HG03565 (cell line): ENCODE data around the gene GPC3.

ENCODE experiments used
- ATAC-seq: cut with Tn5 transposase; IDR thresholded peaks from one replicate; pipeline ENCODE4 v1.9.1; 2021; ENCODE audit warnings: mild to moderate bottlenecking, moderate library complexity; ENCODE audit not compliant: unreplicated experiment

Gene GPC3

DNA sequence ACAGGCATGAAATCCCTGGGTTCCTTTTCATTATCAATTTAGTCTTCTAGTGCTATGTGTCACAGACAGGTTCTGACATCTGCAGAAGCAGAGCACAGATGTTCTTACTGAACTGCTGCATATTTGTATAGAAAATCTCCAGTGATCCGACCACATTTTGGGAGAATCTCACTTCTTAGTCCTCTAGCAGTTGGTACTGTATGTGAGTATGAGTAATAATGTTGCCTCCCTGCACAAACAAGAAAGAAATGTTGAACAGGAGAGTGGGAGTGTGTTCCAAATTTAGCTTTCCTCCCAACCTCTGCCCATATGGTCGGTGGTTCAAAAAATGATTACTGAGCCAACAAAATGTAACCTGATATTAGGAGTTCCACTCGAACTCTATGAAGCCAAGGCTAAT, 404.8 kb downstream of the GPC3 start:
- no peak for ATAC-seq

DNA sequence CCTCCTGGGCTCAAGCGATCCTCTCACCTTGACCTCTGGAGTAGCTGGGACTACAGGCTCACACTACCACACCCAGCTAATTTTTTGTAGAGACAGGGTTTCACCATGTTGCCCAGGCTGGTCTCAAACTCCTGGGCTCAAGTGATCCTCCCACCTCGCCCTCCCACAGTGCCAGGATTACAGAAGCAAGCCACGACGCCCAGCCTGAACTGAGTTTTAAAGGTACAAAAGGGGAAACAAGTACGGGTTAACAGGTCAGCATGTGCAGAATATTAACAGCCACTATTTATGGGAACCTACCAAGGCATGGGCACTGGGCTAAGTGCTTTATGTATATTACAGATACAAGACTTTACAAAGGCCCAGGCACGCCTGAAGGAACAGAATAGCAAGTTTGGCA, 405.8 kb downstream of the GPC3 start:
- ATAC-seq: no peak

DNA sequence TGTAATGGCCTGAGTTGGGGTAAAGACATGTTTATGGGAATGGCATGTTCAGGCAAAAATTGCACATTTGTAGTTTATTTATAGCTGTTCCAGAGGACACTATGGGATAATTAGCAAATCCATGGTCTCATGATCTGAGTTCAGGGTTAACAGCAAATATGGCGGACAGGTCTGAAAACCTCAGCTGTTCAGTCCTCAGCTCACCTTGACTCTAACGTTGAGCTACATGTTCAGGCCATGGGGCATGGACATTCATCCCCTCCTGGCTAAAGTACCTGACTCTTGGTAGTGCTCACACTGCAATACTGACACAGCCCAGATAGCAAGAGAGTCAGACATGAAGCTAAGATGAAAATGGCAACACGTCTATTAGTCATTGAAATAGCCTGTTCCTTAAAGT, 408.5 kb downstream of the GPC3 start:
- ATAC-seq: no peak

DNA sequence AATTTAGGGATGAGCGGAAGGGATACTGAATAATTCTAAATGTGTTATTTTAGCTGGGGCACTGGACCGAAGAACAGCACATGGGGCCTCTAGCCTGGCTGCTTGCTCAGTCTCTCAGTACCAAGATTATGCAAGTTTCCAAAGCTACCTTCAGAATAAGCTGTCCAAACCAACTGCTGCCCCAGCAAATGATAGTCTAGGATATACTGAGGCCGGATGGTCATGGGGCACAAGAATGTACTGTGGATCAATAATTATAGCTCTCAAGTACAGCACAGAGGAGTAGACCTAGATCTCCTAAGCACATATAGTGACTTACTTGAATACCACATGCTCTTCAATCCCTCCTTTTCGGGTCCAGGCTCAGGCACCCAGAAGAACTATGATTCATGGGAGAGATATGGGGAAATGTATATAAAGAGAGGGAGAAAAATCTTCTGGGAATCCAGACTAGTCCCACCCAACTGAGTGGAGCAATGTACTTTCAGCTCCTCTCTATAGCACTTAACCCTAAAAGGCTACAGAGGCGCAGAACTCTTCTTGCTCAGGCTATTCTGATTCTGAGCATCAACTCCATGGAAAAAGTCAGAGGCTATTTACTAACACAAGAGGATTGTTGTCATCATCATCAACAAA, 409.8 kb downstream of the GPC3 start:
- no peak for ATAC-seq

DNA sequence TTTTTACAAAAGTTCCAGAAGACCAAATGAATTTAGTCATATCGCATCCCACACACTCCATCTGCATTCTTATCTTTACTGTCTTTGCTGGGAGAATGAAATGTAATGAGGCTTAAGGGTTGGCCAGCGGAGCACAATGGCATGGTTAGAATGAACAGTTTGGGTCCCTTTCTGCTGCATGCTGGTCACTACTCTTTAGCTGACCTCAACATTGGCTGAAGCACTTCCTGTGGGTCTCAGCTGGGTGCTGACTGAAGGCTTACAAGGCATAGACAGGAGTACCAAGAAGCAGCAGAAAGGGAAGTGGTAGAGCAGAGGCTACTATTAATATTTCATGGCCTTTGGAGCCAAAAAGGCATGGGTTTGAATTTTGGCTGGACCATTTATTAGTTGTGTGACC, 410.7 kb downstream of the GPC3 start:
- ATAC-seq: no peak

DNA sequence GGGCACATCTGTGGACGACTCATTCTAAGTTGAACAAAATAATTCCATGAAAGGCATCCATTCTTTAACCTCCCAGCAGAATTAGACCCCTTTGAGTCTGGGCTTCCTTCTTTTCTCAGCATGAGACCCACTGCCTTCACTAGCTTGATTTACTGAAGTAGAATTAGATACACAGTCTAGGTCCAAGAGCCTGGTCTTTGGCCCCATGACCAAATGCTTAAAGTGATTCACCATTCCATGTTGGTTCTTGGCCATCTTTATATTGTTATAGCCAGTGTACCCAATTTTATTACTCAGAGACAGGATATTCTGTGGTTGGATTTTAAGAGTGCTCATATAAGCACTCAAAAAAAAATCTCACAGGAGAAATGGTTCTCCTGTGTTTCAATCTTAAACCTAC, 414.8 kb downstream of the GPC3 start:
- ATAC-seq: no peak

DNA sequence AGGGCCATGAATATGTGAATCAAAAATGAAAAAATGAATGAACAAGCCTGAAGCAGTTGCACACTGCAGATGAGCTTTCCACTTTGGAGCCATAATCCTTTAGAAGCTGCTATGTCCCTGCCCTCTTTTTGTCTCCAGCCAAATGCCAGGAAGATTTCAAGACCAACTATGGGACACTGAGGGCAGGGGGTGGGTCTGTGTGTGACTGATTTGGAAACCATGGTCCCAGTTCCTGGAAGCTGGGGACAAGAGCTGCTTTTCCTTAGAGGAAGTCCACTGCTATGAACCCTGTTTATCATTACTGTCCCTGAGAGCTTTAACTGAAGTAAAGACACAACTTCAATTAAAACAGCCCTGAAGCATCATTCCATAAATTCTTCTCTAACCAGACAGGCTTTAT, 416.2 kb downstream of the GPC3 start:
- ATAC-seq: no peak

DNA sequence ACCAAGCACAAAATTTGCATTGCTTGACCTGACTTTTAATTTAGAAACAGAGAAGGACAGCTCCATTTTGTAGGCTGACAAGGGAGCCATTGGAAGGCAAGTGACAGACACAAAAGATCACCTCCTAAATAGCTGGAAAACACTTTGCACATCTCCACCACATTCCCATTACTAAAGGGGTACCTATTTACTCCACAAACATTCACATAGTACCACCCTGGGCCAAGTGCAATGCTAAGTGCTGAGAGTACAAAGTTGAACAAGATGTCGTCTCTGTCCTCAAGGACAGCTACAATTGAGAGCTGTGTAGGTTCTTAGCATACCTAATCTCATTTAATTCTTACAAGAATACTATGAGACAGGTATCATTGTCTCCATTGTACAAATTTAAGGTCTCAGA, 417.3 kb downstream of the GPC3 start:
- no peak for ATAC-seq

DNA sequence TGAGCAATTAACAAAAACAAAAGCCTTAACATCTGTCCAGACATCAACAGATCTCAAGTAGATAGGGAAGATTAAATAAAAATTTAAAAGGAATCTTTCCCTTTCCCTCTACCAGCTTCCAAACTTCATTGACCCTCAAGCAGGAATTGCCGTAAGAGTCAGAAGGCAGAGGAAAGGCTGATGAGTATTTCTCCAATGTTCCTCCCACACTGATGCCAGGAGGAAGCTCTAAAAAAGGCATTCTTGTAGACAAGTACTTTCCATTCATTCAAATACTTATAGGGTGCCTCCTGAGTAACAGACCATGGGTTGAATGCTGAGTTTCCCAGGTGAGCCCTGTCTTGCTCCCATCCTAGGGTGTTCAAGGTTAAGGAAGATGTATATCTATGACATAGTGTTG, 418.5 kb downstream of the GPC3 start:
- no peak for ATAC-seq

DNA sequence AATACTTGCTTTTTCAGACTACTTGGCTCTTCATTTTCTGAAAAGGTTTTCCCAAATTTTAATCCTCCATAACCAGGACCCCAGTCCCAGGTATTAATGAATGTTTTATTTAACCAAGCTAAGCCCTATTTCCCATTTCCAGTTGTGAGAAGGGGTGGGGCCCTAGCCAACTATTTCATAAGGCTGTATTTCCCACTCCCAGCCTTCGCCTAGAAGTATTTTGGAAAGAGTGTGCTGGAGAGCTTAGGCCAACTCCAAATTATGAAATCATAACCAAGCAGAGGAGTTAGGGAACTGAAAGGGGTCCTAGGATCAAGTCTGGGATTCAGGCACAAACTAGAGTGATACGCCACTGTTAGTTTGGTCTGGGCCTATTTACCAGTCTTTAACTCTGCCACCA, 421.7 kb downstream of the GPC3 start:
- ATAC-seq: no peak

DNA sequence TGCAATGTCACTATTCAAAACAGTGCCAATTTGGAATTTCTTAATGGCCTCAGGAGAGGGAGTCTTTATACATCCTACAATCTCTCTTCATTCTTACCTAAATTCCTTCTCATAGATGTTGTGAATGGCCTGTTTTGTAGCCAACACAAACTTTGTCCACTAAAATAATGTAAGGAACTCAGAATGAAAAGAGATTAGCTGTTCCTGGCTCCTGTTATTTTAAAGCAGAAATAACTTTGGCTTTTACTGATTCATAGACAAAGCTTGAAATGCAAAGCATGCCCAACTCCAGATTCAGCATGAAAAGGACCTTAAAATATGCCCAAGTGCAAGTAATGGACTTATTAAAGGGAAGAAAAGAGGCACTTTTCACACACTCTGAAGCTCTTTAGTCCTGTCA, 424.1 kb downstream of the GPC3 start:
- ATAC-seq: no peak

DNA sequence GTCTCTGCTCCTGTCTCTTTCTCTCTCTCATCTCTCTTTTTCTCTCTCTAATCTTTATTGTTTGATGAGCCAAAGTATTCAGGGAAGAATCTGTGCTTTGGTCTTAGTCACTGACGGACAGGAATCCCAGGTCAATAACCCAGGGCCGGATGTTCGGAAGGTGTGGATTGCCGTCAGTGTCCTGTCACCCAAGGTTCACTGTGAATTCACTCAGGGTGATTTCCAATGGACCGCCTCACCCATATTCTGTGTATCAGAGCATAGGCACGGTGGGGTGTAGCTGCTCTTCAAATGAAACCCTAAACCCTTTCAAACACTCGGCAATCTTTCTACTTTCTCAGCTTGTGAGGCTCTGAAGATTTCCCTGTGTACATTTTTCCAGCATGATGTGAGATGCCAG, 425.5 kb downstream of the GPC3 start:
- no peak for ATAC-seq

DNA sequence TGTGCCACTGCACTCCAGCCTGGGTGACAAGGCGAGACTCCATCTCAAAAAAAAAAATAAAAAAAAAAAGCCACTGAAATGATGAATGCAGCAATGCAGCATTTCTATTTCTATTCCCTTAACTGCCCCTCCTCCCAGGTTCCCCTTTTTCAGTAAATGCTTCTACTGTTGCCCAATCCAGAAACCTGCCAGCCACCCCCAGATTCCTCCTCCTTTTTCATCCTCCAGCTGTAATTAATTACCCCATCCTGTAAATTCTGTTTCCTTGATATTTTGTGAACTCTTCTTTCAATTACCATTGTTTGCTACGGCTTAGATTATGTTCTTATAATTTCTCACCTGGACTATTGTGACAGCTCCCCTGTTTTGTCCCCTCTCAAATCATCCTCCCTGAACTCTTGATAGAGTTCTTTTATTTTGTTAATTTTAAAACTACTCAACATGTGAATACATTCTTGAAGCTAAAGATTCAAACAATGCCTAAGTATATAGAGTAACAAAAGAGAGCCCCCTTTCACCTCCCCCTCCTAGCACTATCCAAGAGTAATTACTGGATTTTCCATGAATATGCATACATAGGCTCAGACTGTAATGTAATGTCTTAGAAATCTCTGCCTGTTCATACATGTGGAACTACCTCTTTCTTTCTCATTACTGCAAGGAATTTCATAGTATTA, 429.5 kb downstream of the GPC3 start:
- no peak for ATAC-seq

DNA sequence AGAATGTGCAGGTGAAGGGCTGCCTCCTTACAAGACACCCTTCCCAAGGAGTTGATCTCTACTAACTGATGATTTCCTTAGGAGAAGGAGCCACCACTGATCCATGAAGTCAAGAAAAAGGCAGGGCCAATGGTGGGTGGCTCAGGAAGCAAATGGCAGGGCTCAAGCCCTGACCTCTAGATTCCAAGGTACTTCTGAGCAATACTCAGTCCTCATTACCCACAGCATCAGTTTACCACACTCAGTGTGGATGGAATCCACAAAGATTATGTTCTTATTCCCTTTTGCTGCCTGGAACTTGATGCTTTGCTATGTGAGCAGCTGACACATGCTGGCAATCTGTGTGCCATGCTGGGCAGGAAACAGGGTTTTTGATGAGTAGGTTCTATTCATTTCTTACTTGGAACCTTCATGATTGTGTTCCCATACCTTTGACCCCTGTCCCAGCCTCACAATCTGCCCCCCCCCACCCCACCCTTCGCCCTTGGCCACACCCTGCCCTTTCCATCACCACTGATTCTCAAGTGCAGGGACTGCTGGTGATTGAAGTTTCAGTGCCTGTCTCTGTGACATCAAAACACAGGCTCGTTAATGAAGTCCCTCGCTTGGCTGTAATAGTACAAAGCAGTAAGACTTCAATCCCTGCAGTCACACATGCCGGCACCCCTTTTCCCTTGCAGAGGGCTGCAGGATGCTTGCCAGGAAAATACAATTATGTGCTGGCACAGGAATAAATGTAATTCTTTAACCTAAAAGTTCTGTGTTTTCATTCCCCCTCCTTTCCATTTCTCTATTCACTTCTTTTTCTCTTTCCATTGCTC, 434.5 kb downstream of the GPC3 start:
- no peak for ATAC-seq

DNA sequence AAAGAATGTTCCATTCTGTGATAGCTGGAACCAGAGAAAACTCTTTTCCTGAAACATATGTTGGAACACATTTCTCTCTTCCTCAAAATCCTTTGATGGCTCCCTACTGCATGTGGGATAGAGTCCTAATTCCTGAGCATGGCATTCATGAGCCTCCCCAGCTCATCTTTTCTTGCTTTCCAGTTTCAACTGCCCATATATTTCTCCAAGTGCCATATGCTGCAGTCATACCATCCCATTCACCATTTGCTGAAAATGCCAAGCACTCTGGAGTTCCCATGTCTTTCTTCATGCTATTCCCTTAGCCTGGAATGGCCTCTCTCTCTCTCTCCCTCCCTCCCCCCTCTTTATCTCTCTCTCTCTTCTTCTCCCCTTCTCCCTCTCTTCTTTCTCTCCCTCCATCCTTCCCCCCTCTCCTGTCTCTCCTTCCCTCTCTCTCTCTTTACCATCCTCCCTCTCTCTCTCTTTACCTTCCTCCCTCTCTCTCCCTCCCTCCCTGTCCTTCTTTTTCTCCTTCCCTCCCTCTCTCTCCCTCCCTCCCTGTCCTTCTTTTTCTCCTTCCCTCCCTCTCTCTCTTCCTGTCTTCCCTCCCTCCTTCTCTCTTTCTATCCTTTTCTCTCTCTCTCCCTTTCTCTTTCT, 436.0 kb downstream of the GPC3 start:
- ATAC-seq: no peak

DNA sequence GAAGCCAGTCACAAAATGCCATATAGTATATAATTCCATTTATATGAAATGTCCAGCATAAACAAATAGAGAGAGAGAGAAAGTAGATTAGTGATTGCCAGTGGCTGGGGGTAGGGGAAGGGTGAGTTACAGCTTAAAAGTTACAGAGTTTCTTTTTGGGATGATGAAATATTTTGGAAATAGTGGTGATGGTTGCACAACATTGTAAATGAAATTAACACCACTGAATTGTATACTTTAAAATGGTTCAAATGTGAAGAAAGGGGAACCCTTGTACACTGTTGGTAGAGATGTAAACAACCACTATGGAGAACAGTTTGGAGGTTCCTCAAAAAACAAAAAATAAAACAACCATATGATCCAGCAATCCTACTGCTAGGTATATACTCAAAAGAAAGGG, 439.0 kb downstream of the GPC3 start:
- no peak for ATAC-seq

DNA sequence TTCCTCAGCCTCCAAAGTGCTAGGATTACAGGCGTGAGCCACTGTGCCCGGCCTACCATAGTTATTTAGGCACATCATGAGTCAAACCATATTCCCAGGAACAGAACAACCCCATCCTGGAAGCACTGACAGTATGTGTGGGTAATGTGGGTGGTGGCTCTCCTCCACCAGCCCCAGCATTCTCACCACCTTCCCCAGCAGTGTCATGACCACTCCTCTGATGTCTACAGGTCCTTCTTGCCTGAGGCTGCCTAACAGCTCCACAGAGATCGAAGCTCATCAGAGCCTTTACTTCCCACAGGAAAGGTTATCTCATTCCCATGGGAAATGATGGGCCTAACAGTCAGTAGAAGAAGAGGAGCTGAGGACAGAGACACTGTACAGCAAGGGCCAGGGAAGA, 440.6 kb downstream of the GPC3 start:
- no peak for ATAC-seq

DNA sequence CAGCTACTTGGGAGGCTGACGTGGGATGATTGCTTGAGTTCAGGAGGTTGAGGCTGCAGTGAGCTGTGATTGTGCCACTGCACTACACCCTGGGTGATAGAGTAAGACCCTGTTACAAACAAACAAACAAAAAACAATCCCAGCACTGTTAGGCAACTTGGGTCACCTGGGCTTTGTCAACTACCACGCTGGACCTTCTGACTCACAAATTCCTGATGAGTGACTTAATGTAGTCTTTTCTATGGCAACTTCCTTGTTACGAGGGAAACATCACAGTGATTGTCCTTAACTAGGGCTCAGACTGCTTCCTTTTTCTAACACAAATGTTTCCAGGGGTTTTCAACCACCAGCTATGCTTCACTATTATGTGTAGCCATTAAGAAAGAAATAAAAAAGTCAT, 441.3 kb downstream of the GPC3 start:
- ATAC-seq: no peak

DNA sequence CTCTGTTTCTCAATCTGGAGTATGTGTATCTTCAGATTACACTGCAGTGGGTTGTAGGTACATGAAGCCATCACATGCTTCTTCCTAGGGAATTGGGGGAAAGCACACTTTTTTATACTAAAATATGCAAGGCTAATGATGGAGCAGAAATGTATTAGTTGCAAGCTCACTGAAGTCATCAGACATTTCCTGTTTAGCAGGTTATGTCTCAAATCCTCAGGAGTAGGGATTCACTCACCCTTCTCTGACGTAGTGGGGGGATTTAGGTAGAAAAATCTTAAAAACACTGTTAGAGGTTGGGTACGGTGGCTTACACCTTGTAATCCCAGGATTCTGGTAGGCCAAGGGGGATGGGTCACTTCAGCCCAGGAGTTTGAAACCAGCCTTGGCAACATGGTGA, 441.7 kb downstream of the GPC3 start:
- ATAC-seq: no peak

DNA sequence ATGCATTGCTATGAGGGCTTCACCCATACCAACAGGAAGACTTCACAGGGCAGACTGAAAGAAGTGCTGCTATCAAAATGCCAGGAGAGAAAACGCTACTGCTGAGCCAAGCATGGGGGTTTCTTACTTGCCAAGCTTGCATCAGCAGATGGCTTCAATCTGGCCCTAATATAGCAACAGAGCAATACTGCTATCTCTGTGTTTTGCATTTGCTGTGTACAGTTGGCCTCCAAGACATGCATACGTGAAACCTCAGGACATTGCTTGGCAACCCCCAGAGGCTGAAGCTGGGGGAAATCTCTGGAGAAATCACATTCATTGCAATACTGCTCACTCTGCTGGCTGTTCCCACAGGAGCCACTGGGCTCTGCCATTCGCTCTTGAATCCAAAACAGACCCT, 442.9 kb downstream of the GPC3 start:
- no peak for ATAC-seq

DNA sequence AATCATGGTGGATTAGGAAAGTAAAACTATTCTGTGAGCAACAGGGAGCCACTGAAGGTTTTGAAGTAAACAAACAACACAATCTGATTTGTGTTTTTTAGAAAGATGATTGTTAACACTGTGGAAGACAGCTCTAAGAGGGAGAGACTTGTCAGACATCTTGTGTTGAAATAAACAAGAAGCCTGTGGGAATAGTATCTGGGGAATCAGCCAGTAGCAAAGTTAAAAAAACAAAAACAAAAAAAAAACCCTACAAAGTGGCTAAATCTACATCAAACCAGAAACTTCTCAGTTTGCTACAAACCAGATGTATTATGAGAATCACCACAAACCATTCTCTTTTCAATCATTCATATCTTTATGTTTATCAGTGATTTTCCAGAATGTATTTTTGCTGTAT, 444.4 kb downstream of the GPC3 start:
- ATAC-seq: no peak

DNA sequence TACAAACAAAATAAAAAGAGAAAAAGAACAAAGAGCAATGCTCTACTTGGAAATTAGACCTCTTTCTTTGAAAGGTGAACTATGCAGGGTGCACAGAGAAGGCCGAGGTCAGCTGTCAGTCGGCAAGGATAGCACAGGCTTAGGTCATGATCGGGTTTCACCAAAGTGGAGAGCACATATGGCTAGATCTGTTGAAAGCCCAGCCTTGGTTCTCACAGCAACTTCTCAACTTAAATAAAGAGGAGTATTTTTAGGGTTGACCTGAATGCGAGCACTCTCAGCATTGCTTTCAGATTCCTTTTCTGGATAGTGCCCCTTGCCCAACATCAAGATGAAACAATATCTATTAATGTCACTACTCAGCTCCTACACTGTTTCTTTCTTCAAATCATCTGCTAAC, 447.2 kb downstream of the GPC3 start:
- ATAC-seq: no peak
